Mesodermal cell (in vitro differentiated cells): ENCODE results near the gene ABCB8.

Experiments used
- H3K27ac ChIP-seq: 2 replicates; pipeline ENCODE4 v1.7.0; 2013; ENCODE audit warnings: mild to moderate bottlenecking, low read depth, low read length, moderate library complexity; ENCODE audit not compliant: severe bottlenecking
- H3K36me3 ChIP-seq: 2 replicates; pipeline ENCODE4 v1.7.1; 2013; ENCODE audit warnings: mild to moderate bottlenecking, low read length, moderate library complexity; ENCODE audit not compliant: control insufficient read depth, insufficient read depth
- H3K4me1 ChIP-seq: one replicate; pipeline ENCODE4 v1.7.1; 2013; ENCODE audit warnings: mild to moderate bottlenecking, low read length; ENCODE audit not compliant: insufficient read depth, control insufficient read depth, poor library complexity, severe bottlenecking
- H3K4me3 ChIP-seq: 2 replicates; pipeline ENCODE4 v1.7.0; 2013; ENCODE audit warnings: low read length, control low read depth, mild to moderate bottlenecking; ENCODE audit not compliant: insufficient read depth, poor library complexity, severe bottlenecking; ENCODE audit errors: extremely low read depth
- H3K9me3 ChIP-seq: 2 replicates; pipeline ENCODE4 v1.7.1; 2013; ENCODE audit warnings: mild to moderate bottlenecking, low read length, moderate library complexity; ENCODE audit not compliant: control insufficient read depth
- WGBS, 2 experiments: methylation state at CpG; one replicate each; pipeline ENCODE4 v1.1.5; 2013; ENCODE audit warnings: missing lambda C conversion rate in 2 of 2; ENCODE audit not compliant: insufficient coverage in 2 of 2; 5-methylcytosine and 5-hydroxymethylcytosine counted together

The ABCB8 gene

DNA sequence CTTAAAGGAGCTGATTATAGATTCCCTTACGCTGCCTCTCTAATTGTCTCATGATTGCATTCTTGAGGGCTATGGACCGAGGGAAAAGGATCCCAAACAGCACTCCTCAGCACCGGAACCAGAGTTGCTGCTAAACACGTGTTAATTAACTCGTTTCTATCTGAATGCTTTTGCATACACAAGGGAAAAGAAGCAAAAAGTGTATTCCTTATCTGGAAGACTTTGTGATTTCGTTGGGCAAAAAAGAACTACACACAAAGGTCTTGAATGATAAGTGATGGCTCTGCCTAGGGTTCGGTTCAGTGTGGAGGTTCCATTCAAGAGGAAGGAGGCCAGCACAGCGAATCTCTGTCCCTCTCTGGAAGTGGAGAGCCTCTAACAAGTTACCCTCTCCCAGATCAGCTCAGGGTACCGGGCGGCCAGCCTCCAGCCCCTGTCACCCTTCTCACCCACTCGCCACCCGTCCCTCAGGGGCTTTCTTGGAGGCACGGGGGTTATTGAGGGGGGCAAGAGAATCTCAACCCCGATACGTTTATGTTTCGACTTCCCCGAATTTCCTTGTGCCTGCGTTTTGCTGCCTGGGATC, 30.6 kb downstream of the ABCB8 start:
- H3K9me3 ChIP-seq = no peaks in the 10 kb centered on the region
- peak overlapping the region; percentile 96 for H3K27ac ChIP-seq
- peak overlapping the region; percentile 85 for H3K4me3 ChIP-seq
- 13 to 21% methylated on average over 15 of the region's 18 CpGs for WGBS, 2 experiments
- H3K36me3 ChIP-seq = peaks cover 17% of the 10 kb centered on the region
- peaks cover 37% of the 10 kb centered on the region for H3K4me1 ChIP-seq

DNA sequence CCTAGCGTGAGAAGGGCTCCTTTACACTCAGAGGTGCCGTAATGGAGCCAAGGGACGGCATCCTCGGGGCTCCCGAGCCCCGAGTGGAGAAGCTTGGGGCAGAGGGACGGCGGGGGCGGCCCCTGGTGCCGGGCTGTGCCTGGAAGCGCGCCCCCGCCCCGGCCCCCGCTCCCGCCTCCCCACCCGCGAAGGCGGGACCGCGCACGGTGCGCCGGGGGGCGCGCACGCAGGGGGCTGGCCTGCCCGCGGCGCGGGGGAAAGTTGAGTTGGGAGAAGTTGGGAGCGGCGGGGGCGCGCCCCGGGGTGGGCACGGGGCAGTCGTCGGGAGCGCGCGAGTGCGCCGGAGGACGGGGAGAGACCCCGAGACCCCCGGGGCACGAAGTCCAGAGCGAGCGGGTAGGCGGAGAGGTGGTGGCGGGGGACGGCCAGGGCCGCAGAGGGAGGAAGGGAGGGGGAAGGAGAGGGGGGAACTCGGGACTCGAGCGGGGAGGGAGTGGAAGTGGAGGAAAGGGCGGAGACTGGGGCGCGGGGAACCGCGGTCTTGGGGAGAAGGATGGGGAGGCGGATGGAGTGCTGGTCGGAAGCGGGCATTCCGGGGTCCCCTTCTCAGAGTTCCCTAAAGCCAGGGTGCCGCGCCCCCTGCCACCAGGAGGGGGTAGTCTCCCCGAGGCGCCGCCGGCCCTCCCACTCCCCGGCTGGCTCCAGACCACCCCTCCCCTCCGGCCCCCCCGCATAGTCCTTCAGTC, 31.3 kb downstream of the ABCB8 start, which contains the start of gene SLC4A2:
Gene SLC4A2 (plus strand): TSS at position 223 of the 746 bp plus-strand sequence. CDS start 2,399 bp downstream, outside the sequence.
- 0 to 1% methylated on average over 9 to 44 of the region's 75 CpGs for WGBS, 2 experiments
- peaks cover 22% of the 10 kb centered on the region for H3K36me3 ChIP-seq
- peaks cover 40% of the 10 kb centered on the region for H3K4me1 ChIP-seq
- no peaks in the 10 kb centered on the region for H3K9me3 ChIP-seq
- peak within 1 kb of the TSS; percentile 96 for H3K27ac ChIP-seq
- peak within 1 kb of the TSS; percentile 85 for H3K4me3 ChIP-seq

DNA sequence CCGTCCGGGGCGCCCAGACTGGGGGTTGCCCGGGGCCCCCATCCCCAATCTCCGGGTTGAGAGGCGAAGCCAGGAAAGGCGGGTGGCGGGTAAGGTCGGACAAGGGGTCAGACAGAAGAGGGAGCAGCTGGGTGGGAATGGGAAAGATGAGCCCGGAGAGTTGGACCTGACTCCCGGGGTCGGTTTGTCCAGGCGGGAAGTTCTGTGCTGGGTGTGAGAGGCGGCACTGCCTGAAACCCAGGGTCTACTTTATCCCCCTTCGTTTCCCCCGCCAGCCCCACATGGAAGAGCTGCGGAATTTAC, 31.8 kb downstream of the ABCB8 start:
- peaks cover 24% of the 10 kb centered on the region for H3K36me3 ChIP-seq
- WGBS, 2 experiments = 0% methylated on average over 2 to 7 of the region's 17 CpGs
- H3K4me3 ChIP-seq = peak overlapping the region; percentile 85
- H3K27ac ChIP-seq = no peak overlapping the region
- H3K4me1 ChIP-seq = peaks cover 40% of the 10 kb centered on the region
- no peaks in the 10 kb centered on the region for H3K9me3 ChIP-seq

DNA sequence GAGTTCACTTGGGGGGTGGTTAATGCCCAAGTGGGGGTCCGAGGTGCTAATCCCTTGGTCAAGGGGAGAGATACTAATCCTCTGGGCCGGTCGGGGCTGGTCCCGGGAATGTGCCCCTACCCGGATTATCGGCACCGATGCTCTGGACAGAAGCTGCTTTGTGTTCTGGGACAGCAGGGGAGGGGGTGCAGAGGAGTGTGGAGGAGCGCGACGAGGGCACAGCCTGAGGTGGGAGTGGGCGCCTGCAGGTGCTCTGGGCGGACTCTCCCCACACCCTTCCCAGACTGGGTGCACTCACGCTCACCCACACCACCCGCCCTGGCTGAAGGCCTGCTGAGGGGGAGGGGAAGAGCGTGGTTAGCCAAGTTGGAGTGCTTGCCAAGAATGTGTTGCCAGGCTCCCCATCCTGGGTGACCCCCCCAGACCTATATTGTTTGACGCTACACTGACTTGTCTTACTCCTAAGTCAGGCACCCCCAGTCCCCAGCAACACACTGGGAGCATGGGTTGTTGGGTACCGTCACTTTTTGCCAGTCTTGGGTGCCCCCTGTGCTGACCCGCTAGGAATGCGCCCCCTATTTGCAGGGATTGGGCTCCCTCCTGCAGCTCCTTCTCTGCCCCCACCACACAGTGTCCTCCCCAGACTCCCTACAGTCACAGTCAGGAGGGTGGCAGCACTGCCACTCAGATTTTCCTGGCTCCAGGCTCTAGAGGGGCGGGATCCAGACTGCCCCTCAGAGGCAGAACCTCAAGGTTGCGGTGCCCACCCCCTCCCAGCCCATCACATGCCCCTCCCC, 32.4 kb downstream of the ABCB8 start:
- Histone ChIP-seq H3K36me3 (peaks cover 30% of the 10 kb centered on the region), H3K4me1 (peaks cover 40% of the 10 kb centered on the region), H3K4me3 (peak overlapping the region; percentile 85), H3K9me3 (no peaks in the 10 kb centered on the region), H3K27ac (no peak overlapping the region)
- 5 to 15% methylated on average over 13 to 15 of the region's 21 CpGs for WGBS, 2 experiments

DNA sequence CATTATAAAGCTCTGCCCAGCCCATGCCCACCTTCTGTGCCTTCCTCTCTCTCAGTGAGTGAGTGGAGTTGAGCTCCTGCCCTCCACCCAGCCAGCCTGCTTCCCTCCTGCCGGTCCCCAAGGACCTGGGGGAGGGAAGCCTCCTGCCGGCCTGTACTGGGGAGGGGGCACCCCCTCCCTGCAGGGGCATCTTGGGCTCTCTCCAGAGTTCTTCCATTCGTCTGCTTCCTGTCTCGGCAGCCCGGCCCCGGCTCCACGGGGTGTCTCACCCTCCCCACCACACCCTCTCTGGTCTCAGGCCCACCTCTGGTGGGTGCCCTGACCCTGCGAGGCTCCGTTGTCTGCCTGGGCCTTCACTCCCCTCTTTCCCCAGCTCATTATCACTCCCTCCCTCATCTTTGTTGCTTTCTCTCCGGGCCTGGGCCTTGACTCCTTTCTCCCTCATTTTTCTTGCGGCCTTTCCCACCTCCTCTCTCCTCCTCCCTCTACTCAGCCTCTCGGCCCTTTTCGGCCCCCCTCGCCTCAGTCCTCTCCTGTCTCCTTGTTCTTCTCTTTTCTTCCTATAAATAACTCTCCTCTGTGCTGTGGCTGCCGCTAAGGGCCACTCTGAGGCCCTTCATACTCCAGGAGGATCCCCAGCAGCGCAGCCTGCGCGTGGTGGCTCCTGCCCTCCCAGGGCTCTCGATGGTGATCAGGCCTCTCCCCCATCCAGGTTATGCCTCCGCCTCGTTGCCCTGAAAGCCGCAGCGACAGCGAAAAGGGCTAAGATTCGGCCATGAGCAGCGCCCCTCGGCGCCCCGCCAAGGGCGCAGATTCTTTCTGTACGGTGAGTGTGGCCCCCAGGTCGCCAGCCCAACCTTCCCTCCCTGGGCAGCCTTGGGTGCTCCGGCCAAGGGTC, 33.2 kb downstream of the ABCB8 start:
- Histone ChIP-seq H3K4me3 (peak overlapping the region; percentile 85), H3K27ac (peak overlapping the region; percentile 49), H3K4me1 (peaks cover 40% of the 10 kb centered on the region), H3K9me3 (no peaks in the 10 kb centered on the region), H3K36me3 (peaks cover 38% of the 10 kb centered on the region)
- 26 to 40% methylated on average over 23 to 32 of the region's 33 CpGs for WGBS, 2 experiments

DNA sequence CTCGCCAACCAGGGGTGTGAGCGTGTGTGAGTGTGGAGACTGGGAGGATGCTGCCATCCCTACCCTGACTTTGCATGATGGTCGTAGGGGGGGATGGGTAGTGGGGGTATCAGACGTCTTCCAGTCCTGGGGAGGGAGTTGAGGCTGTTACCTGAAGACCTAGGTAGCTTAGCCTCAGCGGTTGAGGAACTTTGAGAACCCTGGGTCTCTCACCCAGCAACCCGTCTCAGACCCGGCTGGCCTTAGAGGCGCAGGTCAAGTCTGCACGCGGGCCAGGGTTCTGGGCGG, 33.8 kb downstream of the ABCB8 start:
- Histone ChIP-seq H3K9me3 (no peaks in the 10 kb centered on the region), H3K4me1 (peaks cover 38% of the 10 kb centered on the region), H3K36me3 (peaks cover 42% of the 10 kb centered on the region), H3K4me3 (peak overlapping the region; percentile 85), H3K27ac (no peak overlapping the region)
- 6 to 17% methylated on average over 9 to 10 of the region's 11 CpGs for WGBS, 2 experiments

DNA sequence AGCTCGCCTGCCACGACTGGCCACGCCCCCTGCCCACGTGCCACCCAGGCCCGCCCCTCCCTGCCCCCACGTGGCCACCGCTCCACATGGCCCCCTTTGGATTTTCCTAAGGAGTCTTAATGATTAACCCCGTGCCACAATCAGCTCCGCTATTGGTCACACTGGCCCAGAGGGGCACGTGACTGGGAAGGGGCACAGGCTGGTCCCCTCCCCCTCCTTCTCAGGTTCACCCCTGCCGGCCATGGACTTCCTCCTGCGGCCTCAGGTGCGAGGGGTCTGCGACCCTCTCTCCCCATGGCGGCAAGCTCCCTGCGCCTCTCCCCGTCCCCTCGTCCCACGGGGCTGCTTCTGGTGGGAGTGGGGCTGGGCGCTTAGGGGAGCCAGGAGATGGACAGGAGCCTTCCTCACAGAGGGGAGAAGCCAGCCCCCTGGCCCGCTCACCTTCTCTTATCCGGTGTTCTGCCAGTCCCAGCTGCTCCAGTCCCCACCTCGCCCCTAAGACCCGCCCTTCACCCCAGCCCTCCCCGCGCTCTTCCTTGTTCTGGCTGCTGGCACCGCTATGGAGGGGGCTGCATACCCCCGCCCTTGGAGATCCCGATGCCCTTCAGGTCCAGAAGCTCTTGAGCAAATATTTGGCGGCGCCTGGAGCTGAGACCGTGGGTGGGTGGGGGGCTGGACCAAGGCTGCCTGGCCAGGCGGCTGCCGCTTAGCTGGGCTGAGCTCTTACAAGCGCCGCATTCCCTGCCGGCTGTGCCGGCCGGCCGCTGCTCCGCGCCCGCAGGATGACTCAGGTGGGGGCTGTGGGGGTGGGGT, 34.4 kb downstream of the ABCB8 start:
- peaks cover 44% of the 10 kb centered on the region for H3K36me3 ChIP-seq
- WGBS, 2 experiments = 3 to 8% methylated on average over 9 to 20 of the region's 43 CpGs
- peak overlapping the region; percentile 30 for H3K4me3 ChIP-seq
- H3K4me1 ChIP-seq = peaks cover 41% of the 10 kb centered on the region
- H3K27ac ChIP-seq = peak overlapping the region; percentile 80
- no peaks in the 10 kb centered on the region for H3K9me3 ChIP-seq

DNA sequence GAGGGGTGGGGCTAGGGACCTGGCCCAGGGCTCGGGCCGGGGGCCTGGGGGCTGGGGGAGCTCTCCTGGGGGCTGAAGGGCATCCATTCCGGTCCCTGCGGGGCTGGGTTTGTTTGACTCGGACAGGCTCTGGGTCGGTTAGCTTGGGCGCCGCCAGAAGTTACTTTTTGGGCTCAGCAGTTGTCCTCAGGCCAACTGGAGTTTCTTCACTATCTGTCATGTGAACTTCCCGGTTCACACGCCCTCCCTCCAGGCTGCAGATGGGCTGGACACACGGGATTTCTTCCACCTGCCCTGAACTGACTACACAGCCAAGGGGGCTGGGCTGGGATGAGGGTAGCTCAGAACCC, 34.9 kb downstream of the ABCB8 start:
- Histone ChIP-seq H3K36me3 (peaks cover 49% of the 10 kb centered on the region), H3K27ac (no peak overlapping the region), H3K4me1 (peaks cover 47% of the 10 kb centered on the region), H3K4me3 (no peak overlapping the region), H3K9me3 (no peaks in the 10 kb centered on the region)
- WGBS, 2 experiments = 21 to 24% methylated on average over 8 to 9 of the region's 11 CpGs

DNA sequence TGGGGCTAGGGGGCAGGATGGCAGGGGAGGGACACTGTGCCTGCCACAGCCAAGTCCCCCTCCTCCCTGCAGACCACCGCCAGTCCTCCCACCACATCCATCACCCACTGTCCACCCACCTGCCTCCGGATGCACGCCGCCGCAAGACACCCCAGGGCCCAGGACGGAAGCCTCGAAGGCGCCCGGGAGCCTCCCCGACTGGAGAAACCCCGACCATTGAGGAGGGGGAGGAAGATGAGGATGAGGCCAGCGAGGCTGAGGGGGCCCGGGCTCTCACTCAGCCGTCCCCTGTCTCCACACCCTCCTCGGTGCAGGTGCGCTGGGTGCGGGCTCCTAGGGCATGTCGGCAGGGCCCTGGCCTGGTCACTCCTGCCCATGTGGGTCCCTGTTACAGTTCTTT, 36.2 kb downstream of the ABCB8 start:
- no peak overlapping the region for H3K4me3 ChIP-seq
- H3K4me1 ChIP-seq = peaks cover 41% of the 10 kb centered on the region
- H3K36me3 ChIP-seq = peaks cover 61% of the 10 kb centered on the region
- WGBS, 2 experiments = 93 to 98% methylated on average over 13 to 16 of the region's 18 CpGs
- no peaks in the 10 kb centered on the region for H3K9me3 ChIP-seq
- H3K27ac ChIP-seq = no peak overlapping the region

DNA sequence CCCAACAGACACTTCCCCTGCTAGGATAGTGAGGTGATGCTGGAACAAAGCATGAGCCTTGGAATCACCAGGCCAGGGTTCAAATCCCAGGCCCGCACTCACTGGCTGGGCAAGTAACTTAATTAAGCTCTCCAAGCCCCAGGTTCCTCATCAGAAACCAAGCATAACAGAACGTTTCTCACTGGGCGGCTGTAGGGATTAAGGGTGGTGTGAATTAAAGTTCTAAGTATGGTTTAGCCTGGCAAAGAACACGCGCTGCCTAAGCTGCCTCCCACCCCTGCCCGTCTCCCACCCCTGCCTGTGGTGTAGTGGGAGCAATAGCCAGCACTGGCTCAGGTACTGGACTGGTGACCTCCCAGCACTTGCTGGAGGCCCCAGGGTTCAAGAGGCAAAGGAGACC, 36.7 kb downstream of the ABCB8 start:
- Histone ChIP-seq H3K4me3 (no peak overlapping the region), H3K9me3 (no peaks in the 10 kb centered on the region), H3K36me3 (peaks cover 66% of the 10 kb centered on the region), H3K27ac (no peak overlapping the region), H3K4me1 (peaks cover 41% of the 10 kb centered on the region)
- 96 to 100% methylated on average over 1 to 5 of the region's 6 CpGs for whole genome bisulfite sequencing, 2 experiments
